ENCODE measurements around the gene GRIP2.

Gene GRIP2

GRCh38 chr3:14512281-14512941, 27.7 kb downstream of the GRIP2 start:
- H3K4me3 ChIP-seq (replicated peaks in 1 of 2; ENCODE audit: low read depth in 2 of 2, low read length in 2 of 2): no peak overlapping the region
- TF ChIP-seq, protein P1, sequence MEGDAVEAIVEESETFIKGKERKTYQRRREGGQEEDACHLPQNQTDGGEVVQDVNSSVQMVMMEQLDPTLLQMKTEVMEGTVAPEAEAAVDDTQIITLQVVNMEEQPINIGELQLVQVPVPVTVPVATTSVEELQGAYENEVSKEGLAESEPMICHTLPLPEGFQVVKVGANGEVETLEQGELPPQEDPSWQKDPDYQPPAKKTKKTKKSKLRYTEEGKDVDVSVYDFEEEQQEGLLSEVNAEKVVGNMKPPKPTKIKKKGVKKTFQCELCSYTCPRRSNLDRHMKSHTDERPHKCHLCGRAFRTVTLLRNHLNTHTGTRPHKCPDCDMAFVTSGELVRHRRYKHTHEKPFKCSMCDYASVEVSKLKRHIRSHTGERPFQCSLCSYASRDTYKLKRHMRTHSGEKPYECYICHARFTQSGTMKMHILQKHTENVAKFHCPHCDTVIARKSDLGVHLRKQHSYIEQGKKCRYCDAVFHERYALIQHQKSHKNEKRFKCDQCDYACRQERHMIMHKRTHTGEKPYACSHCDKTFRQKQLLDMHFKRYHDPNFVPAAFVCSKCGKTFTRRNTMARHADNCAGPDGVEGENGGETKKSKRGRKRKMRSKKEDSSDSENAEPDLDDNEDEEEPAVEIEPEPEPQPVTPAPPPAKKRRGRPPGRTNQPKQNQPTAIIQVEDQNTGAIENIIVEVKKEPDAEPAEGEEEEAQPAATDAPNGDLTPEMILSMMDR (IDR thresholded peaks at IDR 0.05; ENCODE audit: low read depth, low read length): no peak
- no peak for DNase-seq (ENCODE audit: low read depth in 2 of 2)

- H3K4me3 ChIP-seq (replicated peaks in 1 of 2; ENCODE audit: low read depth in 2 of 2, low read length in 2 of 2): no peak overlapping the region
- TF ChIP-seq, protein P1 (IDR thresholded peaks at IDR 0.05; ENCODE audit: low read depth, low read length): no peak
- DNase-seq (ENCODE audit: low read depth in 2 of 2): no peak
Observed at GRCh38 chr3:14511623-14512280, 28.4 kb downstream of the GRIP2 start.

- TF ChIP-seq, protein P1 (IDR thresholded peaks at IDR 0.05; ENCODE audit: low read depth, low read length): no peak
- H3K4me3 ChIP-seq (replicated peaks in 1 of 2; ENCODE audit: low read depth in 2 of 2, low read length in 2 of 2): no peak overlapping the region
- no peak for DNase-seq (ENCODE audit: low read depth in 2 of 2)
Observed at GRCh38 chr3:14510838-14511622, 29.1 kb downstream of the GRIP2 start.

DNA sequence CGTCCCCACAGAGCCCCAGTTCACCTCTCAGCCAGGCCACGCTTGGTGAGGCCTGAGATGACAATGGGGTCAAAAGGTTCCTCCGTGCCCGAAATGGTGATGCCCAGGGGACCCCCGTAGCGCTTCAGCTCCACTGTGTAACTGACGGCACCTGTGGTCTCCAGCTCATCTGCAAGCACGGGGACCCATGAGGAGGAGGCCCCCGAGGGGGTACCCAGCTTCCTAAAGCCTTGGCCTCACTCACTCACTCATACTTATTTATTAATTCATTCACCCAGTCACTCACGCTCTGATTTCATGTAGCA, 30.4 kb downstream of the GRIP2 start:
- DNase-seq (ENCODE audit: low read depth in 2 of 2): no peak
- TF ChIP-seq, protein P1 (IDR thresholded peaks at IDR 0.05; ENCODE audit: low read depth, low read length): no peak

GRCh38 chr3:14508966-14509795, 31.0 kb downstream of the GRIP2 start:
- TF ChIP-seq, protein P1 (IDR thresholded peaks at IDR 0.05; ENCODE audit: low read depth, low read length): peak; percentile 78
- DNase-seq (ENCODE audit: low read depth in 2 of 2): peak; percentile 37 to 38
- H3K4me3 ChIP-seq (replicated peaks in 1 of 2; ENCODE audit: low read depth in 2 of 2, low read length in 2 of 2): no peak overlapping the region

More for the DNA sequence above, 30.4 kb downstream of the GRIP2 start:
- H3K4me3 ChIP-seq (replicated peaks in 1 of 2; ENCODE audit: low read depth in 2 of 2, low read length in 2 of 2): no peak overlapping the region

- no peak overlapping the region for H3K4me3 ChIP-seq (replicated peaks in 1 of 2; ENCODE audit: low read depth in 2 of 2, low read length in 2 of 2)
- TF ChIP-seq, protein P1 (IDR thresholded peaks at IDR 0.05; ENCODE audit: low read depth, low read length): no peak
- DNase-seq (ENCODE audit: low read depth in 2 of 2): no peak
Observed at GRCh38 chr3:14508505-14508819, 31.7 kb downstream of the GRIP2 start.
